ENCODE results near the gene PLXNC1.

PLXNC1 gene

DNA sequence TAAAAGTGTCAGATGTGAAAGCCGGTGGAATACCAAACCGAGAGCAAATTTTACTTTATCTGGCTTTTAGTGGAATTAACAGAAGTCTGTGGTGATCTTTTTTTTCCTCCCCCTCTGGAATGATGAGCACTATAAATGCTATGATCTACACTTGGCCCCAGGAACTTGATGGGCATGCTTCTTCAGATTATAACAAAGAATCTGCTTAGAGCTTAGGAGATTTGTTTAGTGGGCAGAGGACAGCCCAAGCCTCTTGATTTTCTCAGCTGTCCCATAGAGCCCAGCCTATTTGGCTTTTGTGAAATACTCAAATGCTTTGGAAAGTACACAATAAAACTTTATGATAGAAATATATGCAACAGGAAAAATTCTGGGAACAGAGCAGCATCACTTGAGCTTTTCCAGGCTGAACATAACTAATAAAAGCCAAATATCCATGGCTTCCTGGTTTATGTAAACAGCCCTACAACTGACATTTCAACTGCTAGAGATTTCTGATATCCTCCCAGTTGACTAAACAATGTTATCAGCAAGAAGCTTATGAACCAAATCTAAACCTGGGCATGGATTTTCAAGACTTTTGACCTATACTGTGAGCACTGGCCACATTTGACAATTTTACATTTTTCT, 149.6 kb downstream of the PLXNC1 start:
- H3K4me3 Mint-ChIP-seq: no peak overlapping the region
- TF ChIP-seq CTCF (IDR thresholded peaks at IDR 0.05; ENCODE audit: unreplicated experiment in 3 of 3): no peak
- H3K4me1 Mint-ChIP-seq: no peaks in the 10 kb centered on the region
- H3K36me3 Mint-ChIP-seq (ENCODE audit: low read depth): peaks cover 53% of the 10 kb centered on the region
- H3K27ac Mint-ChIP-seq: no peak overlapping the region
- H3K27me3 Mint-ChIP-seq (ENCODE audit: low read depth): no peaks in the 10 kb centered on the region
- H3K9me3 Mint-ChIP-seq: no peaks in the 10 kb centered on the region

- Mint-ChIP-seq H3K4me3 (no peak overlapping the region), H3K36me3 (ENCODE audit: low read depth) (peaks cover 53% of the 10 kb centered on the region), H3K27me3 (ENCODE audit: low read depth) (no peaks in the 10 kb centered on the region), H3K27ac (no peak overlapping the region), H3K4me1 (no peaks in the 10 kb centered on the region), H3K9me3 (no peaks in the 10 kb centered on the region)
- no peak for TF ChIP-seq CTCF (IDR thresholded peaks at IDR 0.05; ENCODE audit: unreplicated experiment in 3 of 3)
Observed at GRCh38 chr12:94299846-94300245, 151.5 kb downstream of the PLXNC1 start.

- Mint-ChIP-seq H3K27ac (no peak overlapping the region), H3K4me1 (no peaks in the 10 kb centered on the region), H3K36me3 (ENCODE audit: low read depth) (peaks cover 52% of the 10 kb centered on the region), H3K27me3 (ENCODE audit: low read depth) (no peaks in the 10 kb centered on the region), H3K9me3 (no peaks in the 10 kb centered on the region), H3K4me3 (no peak overlapping the region)
- no peak for TF ChIP-seq CTCF (IDR thresholded peaks at IDR 0.05; ENCODE audit: unreplicated experiment in 3 of 3)
Observed at GRCh38 chr12:94304012-94304411, 155.6 kb downstream of the PLXNC1 start.

- no peak for TF ChIP-seq CTCF (IDR thresholded peaks at IDR 0.05; ENCODE audit: unreplicated experiment in 3 of 3)
- Mint-ChIP-seq H3K4me3 (no peak overlapping the region), H3K4me1 (no peaks in the 10 kb centered on the region), H3K27ac (no peak overlapping the region), H3K27me3 (ENCODE audit: low read depth) (no peaks in the 10 kb centered on the region), H3K9me3 (no peaks in the 10 kb centered on the region), H3K36me3 (ENCODE audit: low read depth) (peaks cover 54% of the 10 kb centered on the region)
Observed at GRCh38 chr12:94304566-94305061, 156.2 kb downstream of the PLXNC1 start.

DNA sequence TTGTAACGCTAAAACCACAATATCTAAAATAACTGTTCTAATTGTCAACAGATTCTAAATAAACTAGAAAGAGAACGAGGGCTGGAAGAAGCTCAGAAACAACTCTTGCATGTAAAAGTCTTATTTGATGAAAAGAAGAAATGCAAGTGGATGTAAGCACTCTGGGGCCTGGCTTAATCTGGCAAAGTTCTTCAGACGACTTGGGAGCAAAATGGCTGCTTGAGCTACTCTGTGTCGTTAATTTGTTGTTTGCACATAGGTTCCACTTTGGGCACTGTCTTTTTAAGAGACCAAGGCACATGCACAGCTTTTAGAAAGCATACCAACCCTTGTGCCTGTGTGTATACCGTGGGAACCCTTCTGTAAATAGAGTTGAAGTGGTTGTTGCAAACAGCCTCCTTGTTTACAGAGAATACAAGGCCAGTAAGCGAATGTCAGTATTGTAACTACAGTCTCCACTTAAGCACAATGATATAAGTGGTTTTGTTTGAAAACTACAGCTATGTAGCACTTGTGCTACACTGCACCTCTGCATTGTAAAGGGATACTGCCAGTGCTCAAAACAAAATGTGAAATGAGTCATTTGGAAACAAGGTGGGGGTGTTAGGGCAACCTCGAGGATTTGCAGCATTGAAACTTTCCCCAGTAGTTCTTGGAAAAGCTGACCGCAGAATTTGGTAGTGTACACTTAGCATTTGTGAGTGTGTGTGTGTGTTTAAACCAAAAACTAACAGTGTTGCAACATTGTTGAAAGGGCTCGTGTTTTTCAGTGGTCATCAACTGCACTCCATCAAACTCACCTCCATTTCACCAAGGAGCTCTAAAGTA, 157.0 kb downstream of the PLXNC1 start:
- H3K9me3 Mint-ChIP-seq: no peaks in the 10 kb centered on the region
- peaks cover 50% of the 10 kb centered on the region for H3K36me3 Mint-ChIP-seq (ENCODE audit: low read depth)
- no peaks in the 10 kb centered on the region for H3K4me1 Mint-ChIP-seq
- no peak overlapping the region for H3K27ac Mint-ChIP-seq
- no peak for TF ChIP-seq CTCF (IDR thresholded peaks at IDR 0.05; ENCODE audit: unreplicated experiment in 3 of 3)
- no peaks in the 10 kb centered on the region for H3K27me3 Mint-ChIP-seq (ENCODE audit: low read depth)
- H3K4me3 Mint-ChIP-seq: no peak overlapping the region

Measured in nephron (organoid).